ENCODE data around the gene DTNB. TPM values are rescaled to one million over a fixed set of nuclear protein-coding genes. Genes with fewer than 3 reads are reported as not detected.

DTNB gene
- total and polyA plus RNA-seq, 2 experiments from 2014 or later: 10.3 to 13.9 TPM

GRCh38 chr2:25614711-25615110 lies 58.7 kb downstream of the DTNB start:
- peak overlapping the region; percentile 59 for H3K27ac ChIP-seq
- 69% methylated on average over 8 of the region's 8 CpGs for WGBS (ENCODE audit: low lambda C conversion rate, missing lambda C conversion rate)
- TF ChIP-seq EZH2phosphoT487 (IDR thresholded peaks at IDR 0.05; ENCODE audit: low read depth, severe bottlenecking, unreplicated experiment) (no peak), EZH2 (IDR thresholded peaks at IDR 0.05; ENCODE audit: borderline replicate concordance) (no peak), CTCF (IDR thresholded peaks at IDR 0.05; ENCODE audit: poor library complexity) (no peak)
- no peak for DNase-seq (ENCODE audit: low spot score)
- H3K79me2 ChIP-seq: no peaks in the 10 kb centered on the region
- H4K20me1 ChIP-seq (ENCODE audit: insufficient read depth, poor library complexity, severe bottlenecking): no peaks in the 10 kb centered on the region
- no peak overlapping the region for H3K4me3 ChIP-seq
- H3K36me3 ChIP-seq (replicated peaks; ENCODE audit: insufficient read depth, low read depth): no peaks in the 10 kb centered on the region
- no peak overlapping the region for H2AFZ ChIP-seq
- H3K4me1 ChIP-seq (ENCODE audit: insufficient read depth): peaks cover 20% of the 10 kb centered on the region
- no peaks in the 10 kb centered on the region for H3K9me3 ChIP-seq (ENCODE audit: low read depth)
- H3K27me3 ChIP-seq: no peaks in the 10 kb centered on the region
- peak overlapping the region; percentile 13 for H3K4me2 ChIP-seq
- no peaks in the 10 kb centered on the region for H3K9me2 ChIP-seq (replicated peaks; ENCODE audit: insufficient read depth)

GRCh38 chr2:25608718-25609117 lies 64.7 kb downstream of the DTNB start:
- Histone ChIP-seq H3K27me3 (no peaks in the 10 kb centered on the region), H3K9me3 (ENCODE audit: low read depth) (no peaks in the 10 kb centered on the region), H3K4me1 (ENCODE audit: insufficient read depth) (peaks cover 16% of the 10 kb centered on the region), H3K9me2 (replicated peaks; ENCODE audit: insufficient read depth) (no peaks in the 10 kb centered on the region), H3K79me2 (no peaks in the 10 kb centered on the region), H2AFZ (no peak overlapping the region), H4K20me1 (ENCODE audit: insufficient read depth, poor library complexity, severe bottlenecking) (no peaks in the 10 kb centered on the region), H3K27ac (peak overlapping the region; percentile 5), H3K36me3 (replicated peaks; ENCODE audit: insufficient read depth, low read depth) (no peaks in the 10 kb centered on the region), H3K4me2 (peak overlapping the region; percentile 23), H3K4me3 (no peak overlapping the region)
- no peak for DNase-seq (ENCODE audit: low spot score)
- no peak for TF ChIP-seq EZH2 (IDR thresholded peaks at IDR 0.05; ENCODE audit: borderline replicate concordance)
- TF ChIP-seq CTCF (IDR thresholded peaks at IDR 0.05; ENCODE audit: poor library complexity): no peak
- TF ChIP-seq EZH2phosphoT487 (IDR thresholded peaks at IDR 0.05; ENCODE audit: low read depth, severe bottlenecking, unreplicated experiment): no peak

GRCh38 chr2:25606892-25607291 lies 66.5 kb downstream of the DTNB start:
- H3K4me3 ChIP-seq: no peak overlapping the region
- WGBS (ENCODE audit: low lambda C conversion rate, missing lambda C conversion rate): 30% methylated on average over 1 of the region's 1 CpG

More at GRCh38 chr2:25606892-25607291, 66.5 kb downstream of the DTNB start:
- Histone ChIP-seq H3K36me3 (replicated peaks; ENCODE audit: insufficient read depth, low read depth) (no peaks in the 10 kb centered on the region), H4K20me1 (ENCODE audit: insufficient read depth, poor library complexity, severe bottlenecking) (no peaks in the 10 kb centered on the region), H3K27me3 (no peaks in the 10 kb centered on the region), H3K79me2 (no peaks in the 10 kb centered on the region), H3K27ac (no peak overlapping the region), H3K9me3 (ENCODE audit: low read depth) (no peaks in the 10 kb centered on the region), H3K9me2 (replicated peaks; ENCODE audit: insufficient read depth) (no peaks in the 10 kb centered on the region), H3K4me2 (no peak overlapping the region), H2AFZ (no peak overlapping the region), H3K4me1 (ENCODE audit: insufficient read depth) (peaks cover 16% of the 10 kb centered on the region)
- no peak for TF ChIP-seq EZH2 (IDR thresholded peaks at IDR 0.05; ENCODE audit: borderline replicate concordance)
- no peak for TF ChIP-seq EZH2phosphoT487 (IDR thresholded peaks at IDR 0.05; ENCODE audit: low read depth, severe bottlenecking, unreplicated experiment)
- peak; percentile 75 for TF ChIP-seq CTCF (IDR thresholded peaks at IDR 0.05; ENCODE audit: poor library complexity)
- peak; percentile 21 for DNase-seq (ENCODE audit: low spot score)
